Pancreas (tissue), 10 donors: Measurements from ENCODE around the gene XPO4. TPM values are rescaled to one million over a fixed set of nuclear protein-coding genes. Genes with fewer than 3 reads are reported as not detected.
A peak's percentile ranks its signal among the peaks of the same experiment; 100 is the strongest.

ENCODE experiments used
- ATAC-seq, 4 donors: fragments of 200-7000 bp; cut with Tn5 transposase; one replicate each; pipeline versions ENCODE4 v1.8.0 to v1.9.1; 2020; ENCODE audit warnings: mild to moderate bottlenecking in 4 of 4, moderate library complexity in 4 of 4
- DNase-seq, 6 donors: peaks; one replicate each; pipeline ENCODE4 v3.0.0-alpha.2; 2020
- FAIRE-seq: peaks from 2 replicates; lab custom pipeline; 2012; peaks lifted over from hg19 to GRCh38; lab: Jason Lieb, UNC
- H3K27ac ChIP-seq, 4 donors: fragments of 200-600 bp; sonication (generic); 1 replicate in 3 of 4; 2 replicates in 1 of 4; pipeline versions ENCODE4 v1.5.0 to v1.8.0; 2020
- H3K27me3 ChIP-seq, 4 donors: fragments of 200-600 bp; one replicate each; pipeline ENCODE4 v1.8.0; 2021
- H3K36me3 ChIP-seq, 3 donors: fragments of 200-600 bp; sonication (generic) in 1 of 3; one replicate each; pipeline versions ENCODE4 v1.5.0 to v1.8.0; 2020 to 2021
- H3K4me1 ChIP-seq, 3 donors: fragments of 200-600 bp; one replicate each; pipeline ENCODE4 v1.8.0; 2021
- H3K4me3 ChIP-seq, 4 donors: fragments of 200-600 bp; sonication (generic) in 2 of 4; one replicate each; pipeline versions ENCODE4 v1.5.0 to v1.8.0; 2020 to 2021
- H3K9me3 ChIP-seq, 4 donors: fragments of 200-600 bp; one replicate each; pipeline ENCODE4 v1.8.0; 2021
- CTCF ChIP-seq, 4 donors: fragments of 200-600 bp; sonication (generic) in 3 of 4; IDR thresholded peaks; one replicate each; pipeline versions ENCODE4 v1.5.0 to v1.8.0; 2021; ENCODE audit warnings: antibody characterized with exemption in 4 of 4
- WGBS, 2 donors: extraction: QIAGEN DNeasy Blood & Tissue Kit; methylation state at CpG; one replicate each; pipeline ENCODE4 v1.1.7; 2013; 5-methylcytosine and 5-hydroxymethylcytosine counted together
- intact Hi-C, 3 donors: fragments of 100-400 bp; cut with DNase I; formaldehyde crosslinking; loops; one replicate each; pipeline versions ENCODE4 v1.11.1 to v1.14.2; 2022
- polyA plus RNA-seq, 2 donors: library from polyadenylated mRNA; stranded (reverse); fragments of 200-250 nt; gene quantifications; one replicate each; pipeline ENCODE4 v1.2.3, GENCODE V29; 2013
- total RNA-seq, 6 donors: library from RNA; stranded (reverse); fragmentation: NEBNext Ultra II Directional in 4 of 6; extraction: Animal tissue kit (Norgen Biotek cat#: 25700) in 4 of 6; gene quantifications; one replicate each; pipeline versions ENCODE4 v1.2.1 to v1.2.4, GENCODE V29; 2021 to 2023
- donor health status: healthy with polysubstance abuse.
- donor health status: DM: no; HTN: no; CAD: no; lungs with moderate emphysema.
- donor health status: DM: no; HTN: no; CAD: no.
- donor health status: control.
- donor health status: control.
- donor health status: Bipolar disorder and iron deficiency.
- donor health status: DM: yes; HTN: yes; CAD: no.
- donor health status: DM: no; HTN: no; CAD: no.
- donor health status: DM: no; HTN: no; CAD: no.
- donor health status: DM: yes; HTN: yes; CAD: no.

Gene XPO4
- total and polyA plus RNA-seq, 8 donors = 2.4 to 9.0 (median 5.3) TPM

- 36% methylated on average over 5 of the region's 5 CpGs for WGBS, 2 donors
- intact Hi-C loops = no loop called here
- Histone ChIP-seq H3K36me3 (no peaks in the 10 kb centered on the region), H3K4me1 (peaks cover 0 to 12% (median 0%) of the 10 kb centered on the region in 3 donors), H3K27me3 (no peaks in the 10 kb centered on the region), H3K27ac (peak overlapping the region in 1 of 4 donors; percentile 24), H3K4me3 (no peak overlapping the region), H3K9me3 (no peaks in the 10 kb centered on the region)
- ATAC-seq (peak; percentile 94 to 97 (median 95)), FAIRE-seq (peak; percentile 92), DNase-seq (peak; percentile 50 to 79 (median 70))
- no peak for TF ChIP-seq CTCF (IDR thresholded peaks at IDR 0.05)
Measured at GRCh38 chr13:20814224-20814910, 88.2 kb downstream of the XPO4 start.

GRCh38 chr13:20812890-20813289 lies 89.7 kb downstream of the XPO4 start:
- no peaks in the 10 kb centered on the region for H3K9me3 ChIP-seq
- peaks cover 0 to 8% (median 8%) of the 10 kb centered on the region in 3 donors for H3K36me3 ChIP-seq
- peaks cover 0 to 12% (median 0%) of the 10 kb centered on the region in 3 donors for H3K4me1 ChIP-seq
- intact Hi-C loops = no loop called here
- TF ChIP-seq CTCF (IDR thresholded peaks at IDR 0.05) = no peak
- H3K4me3 ChIP-seq = no peak overlapping the region
- ATAC-seq (no peak), DNase-seq (no peak), FAIRE-seq (no peak)
- no peak overlapping the region for H3K27ac ChIP-seq
- H3K27me3 ChIP-seq = no peaks in the 10 kb centered on the region
- WGBS, 2 donors = 95 to 97% methylated on average over 7 of the region's 7 CpGs

- ATAC-seq (no peak), DNase-seq (no peak), FAIRE-seq (no peak)
- 89 to 90% methylated on average over 2 of the region's 2 CpGs for WGBS, 2 donors
- Histone ChIP-seq H3K4me1 (peaks cover 0 to 12% (median 0%) of the 10 kb centered on the region in 3 donors), H3K4me3 (no peak overlapping the region), H3K36me3 (peaks cover 0 to 16% (median 8%) of the 10 kb centered on the region in 3 donors), H3K9me3 (no peaks in the 10 kb centered on the region), H3K27ac (no peak overlapping the region), H3K27me3 (no peaks in the 10 kb centered on the region)
- intact Hi-C loops = no loop called here
- no peak for TF ChIP-seq CTCF (IDR thresholded peaks at IDR 0.05)
Measured at GRCh38 chr13:20810808-20811207, 91.7 kb downstream of the XPO4 start.

GRCh38 chr13:20808874-20809273 lies 93.7 kb downstream of the XPO4 start:
- Histone ChIP-seq H3K27ac (no peak overlapping the region), H3K4me1 (peaks cover 0 to 4% (median 0%) of the 10 kb centered on the region in 3 donors), H3K4me3 (no peak overlapping the region), H3K36me3 (peaks cover 0 to 16% (median 8%) of the 10 kb centered on the region in 3 donors), H3K27me3 (no peaks in the 10 kb centered on the region), H3K9me3 (no peaks in the 10 kb centered on the region)
- intact Hi-C loops = no loop called here
- FAIRE-seq (no peak), DNase-seq (no peak), ATAC-seq (no peak)
- no peak for TF ChIP-seq CTCF (IDR thresholded peaks at IDR 0.05)
- WGBS, 2 donors = 91 to 97% methylated on average over 4 of the region's 4 CpGs
